ENCODE data around the gene ZNF648. TPM values are rescaled to one million over a fixed set of nuclear protein-coding genes. Genes with fewer than 3 reads are reported as not detected.

The ZNF648 gene
- total and polyA plus RNA-seq, 2 of the 4 experiments (the other 2 are of a cell fraction), result not detected

GRCh38 chr1:182029379-182030331 lies 31.9 kb downstream of the ZNF648 start:
- no peak overlapping the region for H2BK5ac ChIP-seq (ENCODE audit: low read depth, low read length, poor library complexity, severe bottlenecking)
- no peak overlapping the region for H2AK9ac ChIP-seq (replicated peaks; ENCODE audit: low read depth, low read length, poor library complexity)
- no peak overlapping the region for H2BK120ac ChIP-seq (ENCODE audit: low read depth, low read length)
- ATAC-seq (ENCODE audit: low read depth), result peak; percentile 99
- H3K4me1 ChIP-seq (ENCODE audit: control insufficient read depth, insufficient read depth, low read length), result no peaks in the 10 kb centered on the region
- H3K56ac ChIP-seq (ENCODE audit: extremely low read depth, insufficient read depth, low read length), result no peak overlapping the region
- H3K27ac ChIP-seq (ENCODE audit: insufficient read depth, low read length), result no peak overlapping the region
- no peak overlapping the region for H3K18ac ChIP-seq (ENCODE audit: low read depth, low read length)
- intact Hi-C loops (cut with micrococcal nuclease) (no loop called here), in situ Hi-C loops (cut with MboI; ENCODE audit: low sequenced_read_pairs) (no loop called here), dilution Hi-C loops (cut with HindIII; ENCODE audit: low sequenced_read_pairs, unreplicated experiment) (no loop called here)
- no peak overlapping the region for H4K8ac ChIP-seq (ENCODE audit: low read depth in 2 of 2, low read length in 2 of 2)
- H3K36me3 ChIP-seq (ENCODE audit: control insufficient read depth, insufficient read depth, low read length), result no peaks in the 10 kb centered on the region
- POLR2A ChIA-PET (ENCODE audit: unreplicated experiment), result no interaction called here
- peak overlapping the region; percentile 43 for H3K4me3 ChIP-seq (ENCODE audit: insufficient read depth, low read depth, low read length)
- no peak overlapping the region for H2BK20ac ChIP-seq (ENCODE audit: low read depth, low read length)
- no peak overlapping the region for H4K5ac ChIP-seq (ENCODE audit: low read depth, low read length)
- H3K79me1 ChIP-seq (ENCODE audit: low read depth in 1 of 2, low read length in 2 of 2), result no peaks in the 10 kb centered on the region
- H4K20me1 ChIP-seq (ENCODE audit: insufficient read depth, low read length), result no peaks in the 10 kb centered on the region
- no peak overlapping the region for H3K23ac ChIP-seq (ENCODE audit: low read depth, low read length)
- no peak overlapping the region for H2BK15ac ChIP-seq (ENCODE audit: low read depth, low read length)
- no peaks in the 10 kb centered on the region for H3K9me3 ChIP-seq (ENCODE audit: control insufficient read depth, insufficient read depth, low read length)
- TF ChIP-seq SMC3 (IDR thresholded peaks at IDR 0.05; ENCODE audit: low read depth, low read length) (no peak), CTCF (conservative IDR thresholded peaks at IDR 0.05; ENCODE audit: low read depth, low read length) (0 out of 2 replicates have a peak, but pooled peaks have one; percentile 13), MAZ (IDR thresholded peaks at IDR 0.05; ENCODE audit: borderline replicate concordance, low read depth, low read length) (peak; percentile 35; the same call in 1 of the 2 replicates)
- CTCF ChIA-PET, result no interaction called here
- peak; percentile 63 for DNase-seq
- H3K4me2 ChIP-seq (ENCODE audit: low read depth, low read length), result peak overlapping the region; percentile 55
- H3K4ac ChIP-seq (ENCODE audit: low read depth, low read length), result no peak overlapping the region
- peak overlapping the region; percentile 87 for H2AFZ ChIP-seq (replicated peaks; ENCODE audit: low read length, poor library complexity)
- 3% methylated on average over 20 of the region's 68 CpGs; no CpG with 5 or more reads in 1 of the 2 experiments for WGBS, 2 experiments (ENCODE audit: extremely low coverage in 2 of 2, insufficient read length in 1 of 2)
- H3K9ac ChIP-seq (ENCODE audit: low read depth, low read length), result no peak overlapping the region
- no peaks in the 10 kb centered on the region for H3K9me1 ChIP-seq (ENCODE audit: insufficient read depth, low read length)
- H3K14ac ChIP-seq (replicated peaks; ENCODE audit: low read depth, low read length), result no peak overlapping the region
- no peaks in the 10 kb centered on the region for H3K27me3 ChIP-seq (ENCODE audit: control insufficient read depth, insufficient read depth, low read length)
- H2AK5ac ChIP-seq (ENCODE audit: low read depth, low read length), result no peak overlapping the region
- H4K91ac ChIP-seq (ENCODE audit: insufficient read depth, low read depth, low read length), result no peak overlapping the region
- no TSS peak for BruUV-seq (replicated peaks)
